GM18502 (cell line): ENCODE results near the gene NCK1.
"Not testable (repeated sequence)": the region's sequence is repeated elsewhere in the genome, so short reads cannot be mapped to it uniquely, and the experiment has no call there.

Source experiments
- ATAC-seq: cut with Tn5 transposase; IDR thresholded peaks from one replicate; pipeline ENCODE4 v1.9.1; 2021; ENCODE audit warnings: mild to moderate bottlenecking; ENCODE audit not compliant: unreplicated experiment, poor library complexity

NCK1 gene

DNA sequence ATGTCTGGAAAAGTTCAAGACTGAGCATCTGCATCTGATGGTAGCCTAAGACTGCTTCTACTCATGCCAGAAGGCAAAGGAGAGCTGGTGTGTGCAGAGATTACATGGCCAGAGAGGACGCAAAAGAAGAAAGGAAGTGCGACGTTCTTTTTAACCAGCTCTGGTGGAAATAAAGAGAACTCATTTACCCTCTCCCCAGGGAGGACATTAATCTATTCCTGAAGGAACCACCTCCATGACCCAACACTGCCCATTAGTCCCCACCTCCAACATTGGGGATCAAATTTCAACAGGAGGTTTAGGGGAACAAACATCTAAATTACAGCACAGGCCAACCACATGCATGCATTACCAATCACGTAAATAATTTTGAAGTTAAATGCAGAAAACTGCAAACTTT is 1.5 kb upstream of the NCK1 start:
- ATAC-seq: no peak

DNA sequence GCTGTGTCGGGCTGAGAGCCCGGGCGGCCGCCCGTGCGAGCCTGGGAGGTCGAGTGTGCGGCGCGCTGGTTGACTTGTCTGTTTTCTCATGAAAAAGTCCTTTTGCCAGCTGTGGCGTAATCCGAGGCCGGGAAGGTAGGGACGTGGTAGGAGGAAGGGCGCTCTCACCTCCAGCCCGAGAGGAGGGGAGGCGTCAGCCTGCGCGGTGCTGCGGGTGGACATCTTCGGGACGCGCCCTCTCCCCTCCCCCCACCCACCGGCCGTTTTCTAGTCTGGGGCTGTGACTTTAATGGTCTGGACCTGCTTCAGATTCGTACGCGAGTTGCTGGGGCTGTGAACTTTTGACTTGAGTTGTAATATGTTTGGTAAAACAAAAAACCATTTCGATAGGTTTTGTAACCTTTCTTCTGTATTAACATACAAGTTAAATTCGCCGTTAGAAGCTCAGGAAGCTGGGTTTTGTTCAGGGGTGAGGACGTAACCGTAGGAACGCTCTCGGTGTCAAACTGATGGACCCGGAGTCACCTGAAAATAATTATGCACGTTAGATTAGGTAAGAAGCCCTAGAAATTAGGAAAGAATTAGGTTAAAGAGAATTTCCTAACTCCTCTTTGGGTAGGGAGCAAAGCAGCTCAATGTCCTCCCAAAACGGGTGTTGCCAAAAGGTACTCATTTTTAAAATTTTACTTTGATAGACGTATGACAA is 762 bp downstream of the NCK1 start:
- ATAC-seq: peak; percentile 21

DNA sequence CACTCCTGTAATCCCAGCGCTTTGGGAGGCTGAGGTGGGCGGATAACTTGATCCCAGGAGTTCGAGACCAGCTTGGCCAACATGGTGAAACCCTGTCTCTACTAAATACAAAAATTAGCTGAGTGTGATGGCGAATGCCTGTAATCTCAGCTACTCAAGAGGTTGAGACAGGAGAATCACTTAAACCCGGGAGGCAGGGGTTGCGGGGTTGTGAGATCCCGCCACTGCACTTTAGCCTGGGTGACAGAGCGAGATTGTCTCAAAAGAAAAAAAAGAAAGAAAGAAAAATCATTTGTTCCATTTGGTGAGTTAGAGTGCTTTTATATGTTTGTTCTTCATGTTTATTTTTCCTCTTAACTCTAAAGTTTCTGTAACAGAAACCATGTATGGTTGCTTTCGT is 7.3 kb downstream of the NCK1 start:
- no peak for ATAC-seq

DNA sequence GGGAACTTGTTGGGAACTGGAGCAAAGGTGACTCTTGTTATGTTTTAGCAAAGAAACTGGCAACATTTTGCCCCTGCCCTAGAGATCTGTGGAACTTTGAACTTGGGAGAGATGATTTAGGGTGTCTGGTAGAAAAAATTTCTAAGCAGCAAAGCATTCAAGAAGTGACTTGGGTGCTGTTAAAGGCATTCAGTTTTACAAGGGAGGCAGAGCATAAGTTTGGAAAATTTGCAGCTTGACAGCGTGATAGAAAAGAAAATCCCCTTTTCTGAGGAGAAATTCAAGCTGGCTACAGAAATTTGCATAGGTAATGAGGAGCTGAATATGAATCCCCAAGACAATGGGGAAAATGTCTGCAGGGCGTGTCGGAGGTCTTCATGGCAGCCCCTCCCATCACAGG is 10.2 kb downstream of the NCK1 start:
- ATAC-seq: not testable (repeated sequence)

DNA sequence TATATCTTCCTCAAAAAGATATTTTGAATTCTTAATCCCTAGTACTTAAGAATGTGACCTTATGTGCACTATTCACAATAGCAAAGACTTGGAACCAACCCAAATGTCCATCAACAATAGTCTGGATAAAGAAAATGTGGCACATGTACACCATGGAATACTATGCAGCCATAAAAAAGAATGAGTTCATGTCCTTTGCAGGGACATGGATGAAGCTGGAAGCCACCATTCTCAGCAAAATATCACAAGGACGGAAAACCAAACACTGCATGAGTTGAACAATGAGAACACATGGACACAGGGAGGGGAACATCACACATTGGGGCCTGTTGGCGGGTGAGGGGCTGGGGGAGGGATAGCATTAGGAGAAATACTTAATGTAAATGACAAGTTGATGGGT is 17.5 kb downstream of the NCK1 start:
- not testable (repeated sequence) for ATAC-seq

DNA sequence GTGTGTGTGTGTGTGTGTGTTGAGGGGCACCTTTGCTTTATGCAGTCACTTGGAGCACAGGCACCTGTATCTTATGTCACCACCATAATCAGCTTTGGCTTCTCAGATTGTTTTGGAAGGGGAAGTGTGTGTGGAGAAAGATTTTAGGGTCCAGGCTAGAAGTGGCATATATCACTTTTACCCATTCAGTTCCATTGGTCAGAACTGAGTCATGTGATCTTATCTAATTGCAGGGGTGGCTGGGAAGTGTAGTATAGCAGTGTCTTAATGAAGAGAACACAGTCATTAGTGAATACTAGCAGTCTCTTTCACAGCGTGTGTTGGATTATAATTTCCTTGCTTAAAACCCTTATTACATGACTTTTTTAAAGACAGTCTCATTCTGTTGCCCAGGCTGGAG is 20.6 kb downstream of the NCK1 start:
- ATAC-seq: peak; percentile 57

DNA sequence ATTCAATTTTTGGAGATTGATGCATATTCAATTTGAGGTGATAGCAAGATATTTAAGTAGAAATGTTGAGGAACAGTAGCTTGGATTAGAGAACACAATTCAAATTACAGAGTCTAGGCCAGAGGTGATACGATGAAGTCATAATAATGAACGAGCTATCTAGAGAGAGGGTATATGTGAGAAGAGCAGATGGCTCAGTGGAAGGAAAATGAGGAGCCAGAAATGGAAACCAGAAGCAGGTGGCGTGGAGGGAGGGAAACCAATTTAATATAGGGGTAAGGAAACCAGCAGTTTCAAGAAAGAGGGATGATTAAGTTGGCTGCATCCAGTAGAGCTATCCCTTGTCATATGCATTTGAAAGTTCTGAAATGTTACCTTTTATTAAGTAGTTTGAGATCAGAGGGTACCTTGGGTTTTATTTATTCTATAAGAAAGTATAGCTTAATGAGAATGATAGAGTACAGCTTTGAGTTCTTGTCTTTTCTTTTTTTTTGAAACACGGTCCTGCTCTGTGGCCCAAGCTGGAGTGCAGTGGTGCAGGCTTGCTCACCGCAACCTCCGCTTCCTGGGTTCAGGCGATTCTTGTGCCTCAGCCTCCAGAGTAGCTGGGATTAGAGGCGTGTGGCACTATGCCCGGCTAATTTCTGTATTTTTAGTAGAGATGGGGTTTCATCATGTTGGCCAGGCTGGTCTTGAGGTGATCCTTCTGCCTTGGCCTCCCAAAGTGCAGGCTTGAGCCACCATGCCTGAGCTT is 22.1 kb downstream of the NCK1 start:
- ATAC-seq: no peak

DNA sequence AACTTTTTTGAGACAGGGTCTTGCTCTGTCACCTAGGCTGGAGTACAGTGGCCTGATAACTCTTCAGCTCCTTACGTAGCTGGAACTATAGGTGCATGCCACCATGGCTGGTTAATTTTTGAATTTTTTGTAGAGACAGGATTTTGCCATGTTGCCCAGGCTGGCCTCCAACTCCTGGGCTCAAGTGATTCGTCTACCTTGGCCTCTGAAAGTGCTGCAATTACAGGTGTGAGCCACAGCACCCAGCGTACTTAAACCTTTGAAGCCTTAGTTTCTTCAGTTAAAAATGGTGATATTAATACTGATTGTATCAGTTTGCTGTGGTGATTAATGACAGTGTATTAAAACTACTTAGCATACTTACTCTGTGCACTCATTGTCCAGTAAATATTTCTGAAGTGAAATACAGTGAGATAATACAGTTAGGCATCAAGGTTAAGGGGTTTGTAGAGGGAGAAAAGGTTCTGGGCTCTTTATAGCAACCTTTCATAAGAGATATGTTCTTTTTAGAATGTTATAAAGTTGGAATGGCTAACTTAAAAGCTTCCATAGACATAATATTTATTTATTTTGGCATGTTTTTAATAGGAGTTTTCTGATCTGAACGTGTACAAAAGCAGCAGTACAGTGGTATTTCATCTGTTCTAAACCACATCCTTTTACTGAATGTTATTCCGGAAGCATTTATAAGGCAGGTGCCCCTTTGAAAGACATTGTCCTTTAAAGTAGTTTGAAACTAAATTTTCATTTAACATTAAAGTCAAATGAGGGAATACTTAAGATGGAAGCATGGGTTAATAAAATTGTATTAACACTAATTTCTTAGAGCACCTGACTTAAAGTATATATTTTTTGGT is 23.6 kb downstream of the NCK1 start:
- ATAC-seq: peak; percentile 47

DNA sequence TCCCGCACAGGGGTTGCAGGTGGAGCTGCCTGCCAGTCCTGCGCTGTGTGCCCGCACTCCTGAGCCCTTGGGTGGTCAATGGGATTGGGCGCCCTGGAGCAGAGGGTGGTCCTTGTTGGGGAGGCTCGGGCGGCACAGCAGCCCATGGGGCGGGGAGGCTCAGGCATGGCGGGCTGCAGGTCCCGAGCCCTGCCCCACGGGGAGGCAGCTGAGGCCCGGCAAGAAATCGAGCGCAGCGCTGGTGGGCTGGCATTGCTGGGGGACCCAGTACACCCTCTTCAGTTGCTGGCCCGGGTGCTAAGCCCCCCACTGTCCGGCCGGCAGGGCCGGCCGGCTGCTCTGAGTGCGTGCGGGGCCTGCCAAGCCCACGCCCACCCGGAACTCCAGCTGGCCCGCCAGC is 27.9 kb downstream of the NCK1 start:
- ATAC-seq: no peak

DNA sequence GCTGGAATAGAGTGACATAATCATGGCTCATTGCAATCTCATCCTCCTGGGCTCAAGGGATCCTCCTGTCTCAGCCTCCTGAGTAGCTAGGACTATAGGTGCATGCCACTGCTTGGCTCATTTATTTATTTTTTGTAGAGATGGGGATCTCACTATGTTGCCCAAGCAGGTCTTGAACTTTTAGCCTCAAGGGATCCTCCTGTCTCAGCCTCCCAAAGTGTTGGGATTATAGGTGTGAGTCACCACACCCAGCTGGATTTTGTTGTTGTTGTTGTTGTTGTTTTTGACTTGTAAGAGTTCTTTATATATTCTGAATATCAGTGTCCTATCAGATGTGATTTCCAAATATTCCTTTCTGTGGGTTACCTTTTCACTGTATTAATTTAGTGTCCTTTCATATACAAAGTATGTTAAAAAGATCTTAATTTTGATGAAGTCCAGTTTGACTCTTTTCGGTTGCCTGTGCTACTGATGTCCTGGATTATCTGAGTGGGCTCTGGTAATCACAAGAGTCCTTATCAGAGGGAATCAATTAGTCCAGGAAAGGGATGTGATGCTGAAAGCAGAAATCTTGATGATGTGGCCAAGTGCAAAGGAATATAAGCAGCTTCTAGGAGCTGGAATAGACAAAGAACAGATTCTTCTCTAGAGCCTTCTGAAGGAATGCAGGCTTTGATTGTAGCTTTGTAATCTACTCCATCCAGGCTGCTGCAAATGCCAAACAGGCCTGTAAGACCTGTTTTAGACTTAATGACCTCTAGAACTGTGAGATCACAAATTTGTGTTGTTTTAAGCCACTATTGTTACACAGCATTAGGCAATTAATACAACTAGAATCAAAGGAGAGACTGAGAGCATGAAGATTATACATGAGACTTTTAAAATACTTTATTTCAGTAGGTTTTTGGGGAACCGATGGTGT is 30.2 kb downstream of the NCK1 start:
- no peak for ATAC-seq

DNA sequence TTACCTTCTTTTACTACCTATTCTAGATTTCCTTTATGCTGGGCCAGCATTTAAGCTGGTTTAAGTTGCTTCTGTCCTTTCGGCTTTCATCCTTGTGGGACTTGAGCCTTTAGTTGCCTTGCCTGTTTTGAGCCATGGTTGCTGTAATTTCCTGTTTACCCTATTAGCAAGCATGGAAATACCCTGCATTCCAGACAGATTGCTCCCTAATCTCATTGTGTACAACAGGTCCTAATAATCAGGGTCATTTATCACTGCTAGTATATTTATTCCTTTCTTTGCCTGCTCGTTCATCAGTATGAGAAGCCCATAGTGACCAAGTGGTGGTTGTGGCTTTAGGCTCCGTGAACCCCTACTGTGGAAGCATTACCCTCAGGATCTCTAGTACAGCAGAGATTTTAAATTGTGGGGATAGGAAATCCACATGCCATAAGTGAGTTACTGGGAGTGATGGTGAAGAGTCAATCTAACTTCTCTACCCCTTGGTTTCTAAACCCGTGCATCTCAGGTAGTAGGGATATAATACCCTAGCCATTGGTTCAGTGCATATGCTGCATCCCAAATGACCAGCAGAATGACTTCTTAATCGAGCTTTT is 31.9 kb downstream of the NCK1 start:
- no peak for ATAC-seq

DNA sequence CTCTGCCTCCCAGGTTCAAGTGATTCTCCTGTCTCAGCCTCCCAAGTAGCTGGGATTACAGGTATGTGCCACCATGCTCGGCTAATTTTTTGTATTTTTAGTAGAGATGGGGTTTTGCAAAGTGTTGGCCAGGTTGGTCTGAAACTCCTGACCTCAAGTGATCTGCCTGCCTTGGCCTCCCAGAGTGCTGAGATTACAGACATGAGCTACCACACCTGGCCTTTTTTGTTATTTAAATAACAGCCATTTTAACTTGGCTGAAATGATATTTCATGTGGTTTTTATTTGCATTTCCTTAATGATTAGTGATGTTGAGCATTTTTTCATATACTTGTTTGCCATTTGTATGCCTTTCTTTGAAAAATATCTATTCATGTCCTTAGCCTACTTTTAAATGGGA is 35.2 kb downstream of the NCK1 start:
- ATAC-seq: peak; percentile 42

DNA sequence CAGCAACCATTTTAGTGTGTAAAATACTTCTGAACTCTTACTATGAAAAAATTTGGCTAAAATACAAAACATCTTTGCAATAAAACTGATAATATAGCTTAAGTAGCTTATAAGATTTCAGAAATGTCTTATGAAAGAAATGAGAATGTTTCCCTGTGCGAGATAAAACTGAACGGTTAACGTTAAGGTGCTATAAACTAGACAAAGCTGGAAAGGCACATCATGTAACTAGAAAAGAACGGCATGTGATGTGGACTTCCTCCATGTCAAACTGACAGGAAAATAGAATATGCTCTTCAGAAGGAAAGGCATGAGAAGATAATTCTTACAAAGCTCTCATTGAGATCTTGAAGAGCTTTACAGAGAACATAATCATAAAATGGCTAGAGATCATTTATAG is 36.5 kb downstream of the NCK1 start:
- ATAC-seq: no peak

DNA sequence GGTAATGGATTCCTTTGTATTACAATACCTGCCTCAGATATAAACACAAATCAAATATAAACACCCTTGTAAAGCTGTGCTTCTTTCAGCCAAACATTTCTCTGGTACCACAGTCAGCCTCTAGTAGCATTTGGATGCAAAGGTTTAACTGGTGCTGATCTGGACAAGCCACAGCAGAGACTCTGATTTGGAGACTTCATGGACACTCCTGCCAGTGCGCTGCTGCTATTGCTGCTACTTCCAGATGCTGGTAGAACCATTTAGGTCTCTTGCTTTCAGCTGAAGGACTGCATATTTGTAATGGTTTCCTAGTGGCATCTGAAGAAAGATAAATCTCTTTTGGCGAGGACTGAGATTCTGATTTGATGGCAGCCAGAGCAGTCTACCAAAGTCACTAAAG is 36.9 kb downstream of the NCK1 start:
- ATAC-seq: no peak

DNA sequence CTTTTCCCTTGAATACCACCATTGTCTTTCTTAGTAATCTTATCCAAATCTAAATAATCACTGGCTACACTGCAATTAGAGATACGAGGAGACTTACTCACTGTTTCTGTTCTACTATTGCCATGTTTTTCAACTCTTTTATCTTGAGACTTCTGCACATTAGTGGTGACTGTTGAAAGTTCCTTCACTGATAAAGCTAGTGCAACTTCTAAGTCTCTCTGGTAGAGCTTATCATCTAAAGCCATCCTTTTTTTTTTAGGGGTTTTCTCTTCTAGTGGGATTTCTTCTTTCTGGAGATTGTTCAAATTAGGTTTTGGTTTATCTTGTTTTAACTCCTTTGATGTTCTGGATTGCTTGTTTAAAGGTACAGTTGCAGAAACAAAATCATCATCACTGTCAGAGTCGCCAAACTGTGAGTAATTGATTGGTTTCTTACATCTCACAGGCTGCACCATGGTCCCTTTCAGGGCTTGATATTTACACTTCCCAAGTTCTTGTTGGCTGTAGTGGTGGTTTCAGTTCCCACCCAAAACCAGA is 37.7 kb downstream of the NCK1 start:
- ATAC-seq: no peak

DNA sequence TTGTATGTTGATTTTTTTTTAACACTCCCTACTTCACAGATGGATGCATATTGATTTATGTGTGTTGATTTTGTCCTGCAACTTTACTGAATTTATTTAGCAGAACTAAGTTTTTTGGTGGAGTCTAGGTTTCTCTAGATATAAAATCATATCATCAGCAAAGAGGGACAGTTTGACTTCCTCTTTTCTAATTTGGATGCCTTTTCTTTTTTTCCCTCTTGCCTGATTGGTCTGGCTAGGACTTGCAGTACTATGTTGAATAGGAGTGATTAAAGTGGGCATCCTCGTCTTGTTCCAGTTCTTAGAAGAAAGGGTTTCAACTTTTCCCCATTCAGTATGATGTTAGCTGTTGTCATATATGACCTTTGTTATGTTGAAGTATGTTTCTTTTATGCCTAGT is 38.7 kb downstream of the NCK1 start:
- ATAC-seq: not testable (repeated sequence)

DNA sequence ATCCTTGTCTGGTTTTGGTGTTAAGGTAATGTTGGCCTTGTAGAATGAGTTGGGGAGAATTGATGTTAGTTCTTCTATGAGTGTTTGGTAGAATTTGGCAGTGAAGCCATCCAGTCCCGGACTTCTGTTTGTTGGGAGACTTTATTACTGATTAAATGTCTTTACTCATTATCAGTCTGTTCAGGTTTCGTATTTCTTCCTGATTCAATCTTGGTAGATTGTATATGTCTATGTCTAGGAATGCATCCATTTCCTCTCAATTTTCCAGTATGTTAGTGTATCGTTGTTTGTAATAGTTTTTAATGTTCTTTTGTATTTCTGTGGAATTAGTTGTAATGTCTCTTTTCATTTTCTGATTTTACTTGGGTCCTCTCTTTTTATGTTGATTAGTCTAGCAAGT is 39.4 kb downstream of the NCK1 start:
- ATAC-seq: no peak

DNA sequence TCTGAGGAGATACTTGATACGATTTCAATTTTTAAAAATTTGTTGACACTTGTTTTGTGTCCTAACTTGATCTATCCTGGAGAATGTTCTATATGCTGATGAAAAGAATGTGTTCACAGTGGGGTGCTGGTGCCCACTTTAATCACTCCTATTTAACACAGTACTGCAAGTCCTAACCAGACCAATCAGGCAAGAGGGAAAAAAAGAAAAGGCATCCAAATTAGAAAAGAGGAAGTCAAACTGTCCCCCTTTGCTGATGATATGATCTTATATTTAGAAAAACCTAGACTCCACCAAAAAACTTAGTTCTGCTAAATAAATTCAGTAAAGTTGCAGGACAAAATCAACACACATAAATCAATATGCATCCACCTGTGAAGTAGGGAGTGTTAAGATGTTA is 40.5 kb downstream of the NCK1 start:
- not testable (repeated sequence) for ATAC-seq

DNA sequence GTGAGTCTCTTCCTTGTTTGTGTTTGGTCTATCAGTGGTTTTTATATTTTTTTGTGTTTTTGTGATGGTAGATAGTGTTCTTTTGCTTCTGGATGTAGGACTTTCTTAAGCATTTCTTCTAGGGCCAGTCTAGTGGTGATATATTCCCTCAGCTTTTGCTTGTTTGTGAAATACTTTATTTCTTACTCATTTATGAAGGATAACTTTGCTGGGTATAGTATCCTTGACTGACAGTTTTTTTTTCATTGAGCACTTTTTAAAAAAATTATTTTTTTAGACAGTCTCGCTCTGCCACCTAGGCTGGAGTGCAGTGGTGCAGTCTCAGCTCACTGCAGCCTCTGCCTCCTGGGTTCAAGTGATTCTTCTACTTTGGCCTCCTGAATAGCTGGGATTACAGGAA is 41.9 kb downstream of the NCK1 start:
- ATAC-seq: no peak
